ENCODE measurements around the gene PPFIA2.

- TF ChIP-seq CTCF (IDR thresholded peaks at IDR 0.05): no peak
- TF ChIP-seq ZFX (IDR thresholded peaks at IDR 0.05; ENCODE audit: borderline replicate concordance): no peak
Measured at GRCh38 chr12:81546811-81547210, 212.3 kb downstream of the PPFIA2 start.
